PFSK-1 (cell line): ENCODE results near the gene FCMR.

Experiments used
- POLR2AphosphoS5 ChIP-seq: IDR thresholded peaks from 2 replicates; pipeline ENCODE4 v1.6.1; 2012; ENCODE audit warnings: low read depth, mild to moderate bottlenecking, control low read depth, low read length, moderate library complexity
- REST ChIP-seq, 2 experiments: IDR thresholded peaks; 2 replicates each; pipeline versions ENCODE4 v1.6.1 to v1.8.0; 2011 to 2012; ENCODE audit warnings: low read depth in 2 of 2, low read length in 2 of 2, control low read depth in 1 of 2, inconsistent platforms in 1 of 2, mild to moderate bottlenecking in 1 of 2, moderate library complexity in 1 of 2; ENCODE audit not compliant: insufficient read depth in 1 of 2
- SIN3A ChIP-seq: IDR thresholded peaks from 2 replicates; pipeline ENCODE4 v1.6.1; 2012; ENCODE audit warnings: mild to moderate bottlenecking, low read length, moderate library complexity, borderline replicate concordance; ENCODE audit not compliant: insufficient read depth

- TF ChIP-seq REST (IDR thresholded peaks at IDR 0.05; ENCODE audit: insufficient read depth in 1 of 2, low read depth in 2 of 2, low read length in 2 of 2) (no peak), SIN3A (no peak), POLR2AphosphoS5 (no peak)
Measured at GRCh38 chr1:206891412-206891811, 30.3 kb downstream of the FCMR start.
